G401.6 (cell line): Measurements from ENCODE around the gene KPNA6.

ENCODE experiments used
- FAIRE-seq: peaks from 2 replicates; lab custom pipeline; 2012; peaks lifted over from hg19 to GRCh38; lab: Jason Lieb, UNC

KPNA6 gene

GRCh38 chr1:32221581-32221979, 113.7 kb downstream of the KPNA6 start:
- FAIRE-seq: no peak

GRCh38 chr1:32221980-32222755, 114.3 kb downstream of the KPNA6 start, which contains the start of the genes EIF3I and TMEM234:
Gene EIF3I, plus strand, starts transcription at chr1:32222407. Its CDS starts 35 bp downstream, at chr1:32222442.
Gene TMEM234, minus strand, starts transcription at chr1:32222353. Its CDS starts 31 bp downstream, at chr1:32222322.
- peak; percentile 57 for FAIRE-seq

GRCh38 chr1:32223683-32224082, 115.8 kb downstream of the KPNA6 start:
- FAIRE-seq: no peak

- FAIRE-seq: no peak
Observed at GRCh38 chr1:32224285-32224684, 116.4 kb downstream of the KPNA6 start.
